Lung (tissue), 12 donors: ENCODE measurements around the gene TTC34. TPM values are rescaled to one million over a fixed set of nuclear protein-coding genes. Genes with fewer than 3 reads are reported as not detected.
A peak's percentile ranks its signal among the peaks of the same experiment; 100 is the strongest.

Source experiments
- ATAC-seq: fragments of 200-7000 bp; cut with Tn5 transposase; one replicate; pipeline ENCODE4 v1.9.1; 2020; ENCODE audit warnings: moderate number of reproducible peaks; ENCODE audit not compliant: insufficient read depth, low FRiP score
- DNase-seq, 3 donors: peaks; one replicate each; pipeline ENCODE4 v3.0.0-alpha.2; 2013 to 2017
- H3K27ac ChIP-seq, 2 donors: one replicate each; pipeline ENCODE4 v1.5.1; 2013; ENCODE audit warnings: mild to moderate bottlenecking in 2 of 2, moderate library complexity in 2 of 2, control low read depth in 1 of 2, inconsistent platforms in 1 of 2, low read depth in 1 of 2, low read length in 1 of 2
- H3K27me3 ChIP-seq, 3 donors: one replicate each; pipeline ENCODE4 v1.5.1; 2013; ENCODE audit warnings: low read length in 2 of 3; ENCODE audit not compliant: control insufficient read depth in 3 of 3, insufficient read depth in 3 of 3
- H3K36me3 ChIP-seq, 4 donors: one replicate each; pipeline ENCODE4 v1.5.1; 2013; ENCODE audit warnings: low read length in 4 of 4, mild to moderate bottlenecking in 1 of 4, moderate library complexity in 1 of 4; ENCODE audit not compliant: control insufficient read depth in 4 of 4, insufficient read depth in 4 of 4
- H3K4me1 ChIP-seq, 5 donors: one replicate each; pipeline ENCODE4 v1.5.1; 2013; ENCODE audit warnings: low read length in 5 of 5, mild to moderate bottlenecking in 2 of 5, moderate library complexity in 1 of 5; ENCODE audit not compliant: control insufficient read depth in 5 of 5, insufficient read depth in 5 of 5
- H3K4me3 ChIP-seq: one replicate; pipeline ENCODE4 v1.5.1; 2013; ENCODE audit warnings: mild to moderate bottlenecking, control low read depth, moderate library complexity
- H3K9ac ChIP-seq, 2 donors: one replicate each; pipeline ENCODE4 v1.5.1; 2013; ENCODE audit warnings: low read length in 2 of 2, control low read depth in 1 of 2; ENCODE audit not compliant: insufficient read depth in 1 of 2
- H3K9me3 ChIP-seq, 4 donors: one replicate each; pipeline ENCODE4 v1.5.1; 2013; ENCODE audit warnings: low read length in 3 of 4, mild to moderate bottlenecking in 1 of 4, moderate library complexity in 1 of 4; ENCODE audit not compliant: control insufficient read depth in 4 of 4, insufficient read depth in 3 of 4
- WGBS, 2 donors: extraction: QIAGEN DNeasy Blood & Tissue Kit; methylation state at CpG; one replicate each; pipeline ENCODE4 v1.1.7; 2013; 5-methylcytosine and 5-hydroxymethylcytosine counted together
- polyA plus RNA-seq, 2 donors: library from polyadenylated mRNA; stranded (reverse); fragments of 200-250 nt; gene quantifications; one replicate each; pipeline ENCODE4 v1.2.1, GENCODE V29; 2013
- total RNA-seq, 2 donors: library from RNA; depleted of rRNA in 1 of 2; stranded (reverse); fragments of >200 nt in 1 of 2; gene quantifications; one replicate each; pipeline ENCODE4 v1.2.1, GENCODE V29; 2014 to 2021
- TF ChIP-seq, protein P1 (sequence below): IDR thresholded peaks from 2 replicates; pipeline ENCODE4 v1.5.1; 2012; ENCODE audit warnings: mild to moderate bottlenecking; ENCODE audit errors: control extremely low read depth, extremely low read depth
- donor health status: control.
- donor health status: control.
- donor health status: Bipolar disorder and iron deficiency.
- donor health status: healthy.
- donor health status: DM: yes; HTN: yes; CAD: no.

Gene TTC34
- total and polyA plus RNA-seq, 4 donors: 0.30 to 3.3 (median 0.75) TPM

GRCh38 chr1:2589431-2590232, 211.9 kb downstream of the TTC34 start:
- Histone ChIP-seq H3K9ac (no peak overlapping the region), H3K27ac (no peak overlapping the region), H3K4me3 (no peak overlapping the region), H3K9me3 (no peaks in the 10 kb centered on the region), H3K36me3 (peaks cover 0 to 21% (median 4%) of the 10 kb centered on the region in 4 donors), H3K4me1 (peaks cover 3 to 29% (median 18%) of the 10 kb centered on the region in 5 donors), H3K27me3 (no peaks in the 10 kb centered on the region)
- DNase-seq (no peak), ATAC-seq (no peak)
- WGBS, 2 donors: 96 to 97% methylated on average over 25 of the region's 25 CpGs
- TF ChIP-seq, protein P1, sequence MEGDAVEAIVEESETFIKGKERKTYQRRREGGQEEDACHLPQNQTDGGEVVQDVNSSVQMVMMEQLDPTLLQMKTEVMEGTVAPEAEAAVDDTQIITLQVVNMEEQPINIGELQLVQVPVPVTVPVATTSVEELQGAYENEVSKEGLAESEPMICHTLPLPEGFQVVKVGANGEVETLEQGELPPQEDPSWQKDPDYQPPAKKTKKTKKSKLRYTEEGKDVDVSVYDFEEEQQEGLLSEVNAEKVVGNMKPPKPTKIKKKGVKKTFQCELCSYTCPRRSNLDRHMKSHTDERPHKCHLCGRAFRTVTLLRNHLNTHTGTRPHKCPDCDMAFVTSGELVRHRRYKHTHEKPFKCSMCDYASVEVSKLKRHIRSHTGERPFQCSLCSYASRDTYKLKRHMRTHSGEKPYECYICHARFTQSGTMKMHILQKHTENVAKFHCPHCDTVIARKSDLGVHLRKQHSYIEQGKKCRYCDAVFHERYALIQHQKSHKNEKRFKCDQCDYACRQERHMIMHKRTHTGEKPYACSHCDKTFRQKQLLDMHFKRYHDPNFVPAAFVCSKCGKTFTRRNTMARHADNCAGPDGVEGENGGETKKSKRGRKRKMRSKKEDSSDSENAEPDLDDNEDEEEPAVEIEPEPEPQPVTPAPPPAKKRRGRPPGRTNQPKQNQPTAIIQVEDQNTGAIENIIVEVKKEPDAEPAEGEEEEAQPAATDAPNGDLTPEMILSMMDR: no peak

GRCh38 chr1:2588661-2589430, 212.6 kb downstream of the TTC34 start:
- Histone ChIP-seq H3K36me3 (peaks cover 0 to 21% (median 4%) of the 10 kb centered on the region in 4 donors), H3K4me1 (peaks cover 3 to 31% (median 21%) of the 10 kb centered on the region in 5 donors), H3K9me3 (no peaks in the 10 kb centered on the region), H3K27ac (no peak overlapping the region), H3K27me3 (no peaks in the 10 kb centered on the region), H3K4me3 (no peak overlapping the region), H3K9ac (no peak overlapping the region)
- TF ChIP-seq, protein P1: no peak
- DNase-seq: no peak
- WGBS, 2 donors: 92 to 94% methylated on average over 21 to 23 of the region's 23 CpGs
- ATAC-seq: no peak

DNA sequence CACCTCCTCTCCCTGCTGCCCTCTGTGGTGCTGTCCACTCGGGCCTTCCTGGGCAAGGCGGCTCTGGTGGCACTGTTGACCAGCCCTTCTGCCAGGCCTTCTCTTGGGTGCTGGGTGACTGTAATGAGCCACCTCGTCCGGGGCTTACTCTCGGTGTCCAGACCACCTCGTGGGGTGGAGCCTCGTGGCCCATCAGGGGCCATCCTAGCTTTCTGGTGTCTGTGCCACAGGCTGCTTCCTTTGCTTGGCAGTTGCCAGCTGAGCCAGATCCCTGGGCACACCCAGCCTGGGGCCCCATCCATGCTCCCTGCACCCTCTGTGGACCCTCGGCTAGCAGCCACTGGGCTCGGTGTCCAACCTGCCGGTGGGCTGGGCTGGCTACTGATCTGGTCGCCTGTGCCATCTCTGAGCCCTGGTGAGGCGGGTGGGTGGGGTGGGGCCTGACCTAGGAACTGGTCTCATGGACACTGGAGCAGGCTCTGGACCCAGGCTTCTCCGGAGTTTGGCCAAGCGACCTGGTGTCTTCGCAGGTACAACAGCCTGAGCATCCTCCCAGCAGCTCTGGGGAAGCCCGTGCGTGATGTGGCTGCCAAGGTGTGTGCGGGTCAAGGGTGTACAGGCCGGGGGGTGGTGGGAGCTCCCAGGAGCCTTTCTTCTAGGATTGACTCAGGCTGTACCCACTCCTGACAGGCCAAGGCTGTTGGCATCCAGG, 213.5 kb downstream of the TTC34 start:
- peaks cover 0 to 21% (median 4%) of the 10 kb centered on the region in 4 donors for H3K36me3 ChIP-seq
- peak overlapping the region in 1 of 2 donors; percentile 11 for H3K9ac ChIP-seq

More for the DNA sequence above, 213.5 kb downstream of the TTC34 start:
- TF ChIP-seq, protein P1: no peak
- peaks cover 3 to 28% (median 17%) of the 10 kb centered on the region in 5 donors for H3K4me1 ChIP-seq
- DNase-seq (peak in 1 of 3 donors; percentile 11), ATAC-seq (no peak)
- H3K4me3 ChIP-seq: no peak overlapping the region
- WGBS, 2 donors: 83 to 91% methylated on average over 19 of the region's 19 CpGs
- no peaks in the 10 kb centered on the region for H3K27me3 ChIP-seq
- H3K9me3 ChIP-seq: no peaks in the 10 kb centered on the region
- H3K27ac ChIP-seq: no peak overlapping the region
